ENCODE data around the gene PLAAT5.
"Not testable (repeated sequence)": the region's sequence is repeated elsewhere in the genome, so short reads cannot be mapped to it uniquely, and the experiment has no call there.

The PLAAT5 gene

GRCh38 chr11:63476618-63477017, 14.3 kb downstream of the PLAAT5 start:
- no peak for DNase-seq

- DNase-seq = no peak
Observed at GRCh38 chr11:63472372-63472771, 18.6 kb downstream of the PLAAT5 start.

- no peak for DNase-seq
Observed at GRCh38 chr11:63470311-63470710, 20.7 kb downstream of the PLAAT5 start.

GRCh38 chr11:63462137-63462536, 28.8 kb downstream of the PLAAT5 start:
- no peak for DNase-seq

- no peak for DNase-seq
Observed at GRCh38 chr11:63459586-63459985, 31.4 kb downstream of the PLAAT5 start.

GRCh38 chr11:63448646-63449045, 42.3 kb downstream of the PLAAT5 start:
- DNase-seq = no peak

GRCh38 chr11:63445720-63446119, 45.2 kb downstream of the PLAAT5 start:
- DNase-seq = peak; percentile 52

GRCh38 chr11:63445118-63445517, 45.8 kb downstream of the PLAAT5 start:
- no peak for DNase-seq

GRCh38 chr11:63444160-63444559, 46.8 kb downstream of the PLAAT5 start:
- DNase-seq = no peak

GRCh38 chr11:63443714-63444113, 47.3 kb downstream of the PLAAT5 start:
- DNase-seq = no peak

GRCh38 chr11:63435831-63436230, 55.1 kb downstream of the PLAAT5 start:
- not testable (repeated sequence) for DNase-seq

- DNase-seq = not testable (repeated sequence)
Observed at GRCh38 chr11:63435351-63435750, 55.6 kb downstream of the PLAAT5 start.

GRCh38 chr11:63430731-63431130, 60.2 kb downstream of the PLAAT5 start:
- not testable (repeated sequence) for DNase-seq

GRCh38 chr11:63427971-63428508, 62.9 kb downstream of the PLAAT5 start:
- no peak for DNase-seq

GRCh38 chr11:63417174-63417852, 73.7 kb downstream of the PLAAT5 start:
- no peak for DNase-seq
